GM06990 (cell line): Measurements from ENCODE around the gene SMPD4.
"Not testable (repeated sequence)": the region's sequence is repeated elsewhere in the genome, so short reads cannot be mapped to it uniquely, and the experiment has no call there.

ENCODE experiments used
- DNase-seq: peaks from one replicate; pipeline ENCODE4 v3.0.0-alpha.2; 2011; ENCODE audit not compliant: insufficient read length; ENCODE audit errors: extremely low read depth
- H3K27me3 ChIP-seq: replicated peaks from 2 replicates; pipeline ENCODE4 v1.6.0; 2011; ENCODE audit warnings: low read length; ENCODE audit not compliant: control insufficient read depth, insufficient read depth
- H3K36me3 ChIP-seq: 2 replicates; pipeline ENCODE4 v1.5.1; 2011; ENCODE audit warnings: low read length; ENCODE audit not compliant: control insufficient read depth, insufficient read depth
- H3K4me3 ChIP-seq: replicated peaks from 2 replicates; pipeline ENCODE4 v1.5.1; 2011; ENCODE audit warnings: low read depth, mild to moderate bottlenecking, control low read depth, low read length
- TF ChIP-seq, protein P1 (sequence below): IDR thresholded peaks from 2 replicates; pipeline ENCODE4 v1.5.1; 2011; ENCODE audit warnings: low read length, control low read depth, mild to moderate bottlenecking, inconsistent platforms; ENCODE audit not compliant: insufficient read depth, poor library complexity, severe bottlenecking

The SMPD4 gene

DNA sequence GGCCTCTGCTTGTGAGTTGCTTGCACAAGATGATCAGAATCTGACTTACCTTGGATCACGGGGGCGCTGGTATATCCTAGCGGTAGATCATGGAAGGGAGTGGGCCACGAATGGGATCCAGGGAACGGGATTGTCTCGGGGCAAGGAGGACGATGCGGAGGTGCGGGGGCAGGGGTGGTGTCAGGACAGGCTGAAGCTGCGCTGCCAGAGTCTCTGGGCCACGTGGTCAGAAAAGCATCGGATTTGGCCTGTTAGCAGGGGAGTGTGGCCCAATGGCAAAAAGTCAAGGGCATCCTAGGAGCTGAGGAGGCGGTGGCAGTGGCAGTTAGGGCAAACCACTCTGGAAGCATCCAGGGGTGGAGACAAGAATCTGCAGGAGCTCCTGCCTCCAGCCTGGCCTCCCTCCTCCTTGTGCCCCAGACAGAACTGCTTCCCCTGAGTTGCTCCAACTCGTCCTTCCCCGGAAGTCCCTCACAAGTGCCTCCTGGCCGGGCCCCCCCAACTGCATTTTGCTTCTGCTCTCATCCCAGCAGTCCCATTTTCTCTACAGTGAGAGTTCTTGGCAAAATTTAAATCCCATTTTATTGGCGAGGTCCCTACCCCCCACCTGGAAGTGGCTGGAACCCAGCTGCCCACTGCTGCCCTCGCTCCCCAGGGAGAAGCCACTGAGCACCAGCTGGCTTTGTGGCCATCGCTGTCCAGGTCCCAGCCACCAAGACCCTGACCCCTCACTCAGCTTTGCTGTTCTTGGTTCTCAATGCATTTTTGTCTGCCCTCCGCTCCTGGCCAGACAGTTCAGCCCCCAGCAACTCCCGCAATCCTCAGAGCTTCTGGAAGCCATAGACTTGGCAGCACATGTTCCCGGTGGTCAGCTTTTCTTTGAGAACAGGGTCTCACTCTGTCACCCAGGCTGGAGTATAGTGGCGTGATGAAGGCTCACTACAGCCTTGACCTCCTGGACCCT lies 30.9 kb downstream of the SMPD4 start:
- Histone ChIP-seq H3K4me3 (no peak overlapping the region), H3K27me3 (no peaks in the 10 kb centered on the region), H3K36me3 (peaks cover 3% of the 10 kb centered on the region)
- DNase-seq: no peak
- TF ChIP-seq, protein P1, sequence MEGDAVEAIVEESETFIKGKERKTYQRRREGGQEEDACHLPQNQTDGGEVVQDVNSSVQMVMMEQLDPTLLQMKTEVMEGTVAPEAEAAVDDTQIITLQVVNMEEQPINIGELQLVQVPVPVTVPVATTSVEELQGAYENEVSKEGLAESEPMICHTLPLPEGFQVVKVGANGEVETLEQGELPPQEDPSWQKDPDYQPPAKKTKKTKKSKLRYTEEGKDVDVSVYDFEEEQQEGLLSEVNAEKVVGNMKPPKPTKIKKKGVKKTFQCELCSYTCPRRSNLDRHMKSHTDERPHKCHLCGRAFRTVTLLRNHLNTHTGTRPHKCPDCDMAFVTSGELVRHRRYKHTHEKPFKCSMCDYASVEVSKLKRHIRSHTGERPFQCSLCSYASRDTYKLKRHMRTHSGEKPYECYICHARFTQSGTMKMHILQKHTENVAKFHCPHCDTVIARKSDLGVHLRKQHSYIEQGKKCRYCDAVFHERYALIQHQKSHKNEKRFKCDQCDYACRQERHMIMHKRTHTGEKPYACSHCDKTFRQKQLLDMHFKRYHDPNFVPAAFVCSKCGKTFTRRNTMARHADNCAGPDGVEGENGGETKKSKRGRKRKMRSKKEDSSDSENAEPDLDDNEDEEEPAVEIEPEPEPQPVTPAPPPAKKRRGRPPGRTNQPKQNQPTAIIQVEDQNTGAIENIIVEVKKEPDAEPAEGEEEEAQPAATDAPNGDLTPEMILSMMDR: no peak

DNA sequence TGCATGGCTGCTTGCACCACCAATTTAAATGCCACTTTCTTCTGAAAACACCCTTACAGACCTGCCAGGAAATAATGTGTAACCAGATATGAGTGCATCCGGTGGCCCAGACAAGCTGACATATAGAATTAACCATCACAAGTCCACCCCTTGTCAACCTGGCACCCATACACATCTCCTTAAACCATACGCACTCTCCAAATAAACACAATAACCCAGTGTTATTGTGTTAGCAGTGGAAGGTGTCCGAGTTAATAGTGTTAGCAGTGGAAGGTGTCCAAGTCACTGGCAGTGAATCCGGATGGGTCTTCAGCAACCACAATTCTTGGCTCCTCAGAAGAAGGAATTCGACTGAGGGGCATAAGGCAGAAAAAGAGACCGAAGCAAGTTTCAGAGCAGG lies 32.9 kb downstream of the SMPD4 start:
- H3K4me3 ChIP-seq, H3K36me3 ChIP-seq, H3K27me3 ChIP-seq, DNase-seq: not testable (repeated sequence)

DNA sequence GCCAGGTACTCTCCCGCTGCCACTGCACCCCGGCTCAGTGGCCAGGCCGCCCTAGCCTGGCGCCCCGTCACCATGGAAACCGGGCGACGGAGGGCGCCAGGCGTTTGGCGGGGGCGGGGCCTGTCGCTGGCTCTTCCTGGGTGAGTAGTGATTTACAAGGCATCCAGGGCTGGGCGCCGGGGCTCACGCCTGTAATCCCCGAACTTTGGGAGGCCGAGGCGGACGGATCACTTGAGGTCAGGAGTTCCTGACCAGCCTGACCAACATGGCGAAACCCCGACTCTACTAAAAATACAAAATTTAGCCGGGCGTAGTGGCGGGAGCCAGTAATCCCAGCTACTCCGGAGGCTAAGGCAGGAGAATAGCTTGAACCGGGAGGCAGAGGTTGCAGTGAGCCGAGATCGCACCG lies 36.4 kb downstream of the SMPD4 start, which contains the start of gene CCDC74B:
Gene CCDC74B (minus strand): TSS at position 107 of the 409 bp plus-strand sequence. CDS start 116 bp downstream, outside the sequence.
- H3K27me3 ChIP-seq, H3K36me3 ChIP-seq, DNase-seq: not testable (repeated sequence)
- H3K4me3 ChIP-seq: peak within 1 kb of the TSS; percentile 35; the same call in 1 of the 2 replicates

DNA sequence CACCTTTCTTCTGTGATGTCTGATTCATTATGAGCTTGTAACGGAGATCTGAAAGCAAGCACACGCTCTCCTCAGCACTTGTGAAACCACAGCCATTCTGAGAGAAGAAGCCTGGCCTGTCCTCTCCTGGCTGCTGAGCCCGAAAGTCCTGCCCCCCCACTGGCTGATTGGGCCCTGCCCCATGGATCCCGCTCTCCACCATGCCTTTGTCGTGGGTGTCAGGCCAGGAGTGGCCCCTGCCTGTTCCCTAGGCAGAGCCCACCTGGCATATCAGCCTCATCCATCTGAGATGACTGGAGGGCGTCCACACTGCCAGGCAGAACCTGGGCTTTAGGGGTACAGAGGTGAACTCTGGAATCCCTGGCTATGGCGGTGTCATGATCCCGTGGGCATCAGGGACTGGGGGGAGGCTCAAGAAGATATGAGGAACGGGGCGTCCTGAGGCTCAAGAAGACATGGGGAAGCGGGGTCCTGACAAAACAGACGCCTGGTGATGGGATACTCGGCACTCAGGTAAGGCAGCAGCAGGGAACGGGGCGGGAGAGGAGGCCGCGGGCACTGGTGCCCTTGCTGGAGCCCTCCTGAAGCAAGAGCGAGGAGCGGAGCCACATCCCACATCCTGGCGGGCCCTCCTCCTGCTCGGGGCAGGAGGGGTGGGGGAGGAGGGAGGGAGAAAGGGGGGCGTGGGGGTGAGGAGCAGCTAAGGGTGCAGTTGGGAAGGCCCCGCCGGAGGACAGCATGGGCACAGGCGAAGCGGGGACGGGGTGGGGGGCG lies 37.9 kb downstream of the SMPD4 start:
- H3K36me3 ChIP-seq, DNase-seq, H3K27me3 ChIP-seq, H3K4me3 ChIP-seq: not testable (repeated sequence)

DNA sequence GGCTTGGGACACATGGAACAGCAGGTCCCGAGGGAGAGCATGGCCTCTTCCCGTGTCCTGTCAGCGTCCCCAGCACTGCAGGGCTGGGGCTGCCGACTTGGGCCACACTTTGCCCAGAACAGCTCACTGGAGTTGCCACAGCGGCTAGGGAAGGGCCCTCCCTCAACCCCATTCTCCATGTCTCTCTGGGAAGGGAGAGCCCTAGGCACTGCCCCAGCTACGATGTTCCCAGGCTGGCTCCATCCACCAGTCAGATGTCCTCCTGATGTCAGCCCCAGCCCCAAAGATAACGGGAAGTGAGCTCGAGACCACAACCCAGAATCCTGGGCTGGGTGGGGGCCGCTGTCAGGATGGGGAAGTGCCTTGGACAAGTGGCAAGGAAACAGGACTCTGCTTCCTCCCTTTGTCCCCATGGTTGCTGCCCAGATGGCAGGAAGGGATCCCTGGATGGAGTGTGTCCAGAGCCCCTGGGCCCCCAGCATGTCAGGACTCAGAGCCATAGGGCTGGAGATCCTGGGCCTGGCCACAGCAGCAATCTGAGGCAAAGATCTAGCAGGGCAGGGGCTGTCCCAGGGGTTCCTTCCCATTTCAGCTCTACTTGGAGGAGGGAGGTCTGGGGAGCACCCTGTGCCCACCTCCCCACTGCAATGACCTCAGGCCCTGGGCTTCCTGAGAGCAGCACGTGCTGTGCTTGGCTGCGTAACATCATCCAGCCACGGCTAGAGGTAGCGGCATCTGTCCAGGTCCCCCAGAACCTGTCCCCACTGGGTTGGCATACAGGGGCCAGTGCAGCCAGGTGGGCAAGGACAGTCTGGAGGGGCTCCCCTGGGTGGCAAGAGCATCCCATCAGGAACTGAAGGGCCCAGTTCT lies 38.8 kb downstream of the SMPD4 start:
- not testable (repeated sequence) for H3K27me3 ChIP-seq, H3K4me3 ChIP-seq, H3K36me3 ChIP-seq, DNase-seq

DNA sequence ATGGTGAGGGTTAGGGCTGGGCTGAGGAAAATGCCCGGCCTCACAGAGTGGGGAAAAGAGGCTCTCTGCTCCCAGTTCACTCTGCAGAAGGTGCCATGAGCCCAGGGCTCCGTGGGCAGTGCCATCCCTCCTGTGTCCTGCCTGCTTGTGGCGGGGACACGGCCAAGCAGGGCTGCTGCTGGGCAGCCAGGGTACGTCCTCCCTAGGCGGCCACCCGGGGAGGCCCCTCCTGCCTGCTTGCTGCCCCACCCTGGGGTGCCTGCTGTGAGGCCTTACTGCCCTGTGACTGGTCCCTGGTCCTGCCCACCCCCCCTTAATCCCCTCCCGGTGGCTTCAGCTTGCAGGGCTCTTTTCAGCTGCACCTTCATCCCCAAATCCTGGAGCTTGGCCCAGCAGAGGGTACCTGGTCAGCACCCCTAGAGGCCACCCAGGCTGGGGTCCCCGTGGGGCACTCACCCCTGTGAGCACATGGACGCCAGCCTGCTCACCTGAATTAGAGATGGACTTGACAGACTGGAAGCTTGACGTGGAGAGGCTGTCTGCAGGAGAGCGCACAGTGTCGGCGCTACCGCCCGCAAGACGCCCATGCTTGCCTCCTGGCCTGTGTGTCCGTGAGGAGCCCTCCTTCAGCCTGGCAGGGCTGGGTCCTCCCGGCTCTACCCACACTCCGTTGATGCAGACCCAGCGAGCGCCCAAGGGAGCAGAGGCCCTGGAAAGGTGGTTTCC lies 39.6 kb downstream of the SMPD4 start:
- H3K4me3 ChIP-seq, H3K36me3 ChIP-seq, DNase-seq, H3K27me3 ChIP-seq: not testable (repeated sequence)

DNA sequence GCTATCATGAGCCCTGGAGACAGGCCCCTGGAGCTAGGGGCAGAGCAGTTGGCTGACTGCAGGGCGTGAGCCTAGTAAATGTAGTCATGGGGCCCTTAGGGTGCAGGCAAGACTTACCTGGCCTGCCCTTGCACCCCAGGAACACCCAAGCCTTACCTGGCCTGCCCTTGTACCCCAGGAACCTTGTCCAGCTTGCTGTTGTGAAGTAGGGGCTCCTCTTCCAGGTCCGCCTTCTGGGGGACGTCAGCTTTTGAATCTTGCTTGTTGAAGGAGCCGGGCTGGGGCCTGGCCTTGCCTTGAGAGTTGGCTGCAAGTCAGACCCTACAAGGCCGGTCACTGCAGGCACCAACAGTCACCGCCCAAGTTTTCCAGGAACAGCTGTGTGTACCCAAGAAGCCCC lies 40.4 kb downstream of the SMPD4 start:
- H3K36me3 ChIP-seq, DNase-seq, H3K4me3 ChIP-seq, H3K27me3 ChIP-seq: not testable (repeated sequence)

DNA sequence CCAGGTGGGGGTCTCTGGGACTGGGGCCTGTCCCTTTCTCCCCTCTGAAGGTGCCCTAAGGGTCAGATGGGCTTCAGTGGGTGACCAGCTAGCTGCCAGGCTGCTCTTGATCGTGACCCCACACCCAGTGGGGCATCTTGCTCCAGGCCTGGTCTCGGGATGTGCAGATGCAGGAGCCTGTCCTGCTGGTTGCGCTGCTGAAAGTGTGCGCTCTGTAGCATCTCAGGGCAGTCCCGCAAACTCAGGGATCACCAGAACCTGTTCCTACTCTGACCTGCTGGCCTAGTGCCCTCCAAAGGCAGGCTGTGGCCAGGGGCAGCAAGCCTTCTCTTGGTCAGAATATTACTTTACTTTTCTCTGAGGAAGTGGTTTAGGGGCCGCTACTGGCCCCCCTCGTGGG lies 40.9 kb downstream of the SMPD4 start:
- H3K36me3 ChIP-seq, H3K27me3 ChIP-seq, H3K4me3 ChIP-seq, DNase-seq: not testable (repeated sequence)

DNA sequence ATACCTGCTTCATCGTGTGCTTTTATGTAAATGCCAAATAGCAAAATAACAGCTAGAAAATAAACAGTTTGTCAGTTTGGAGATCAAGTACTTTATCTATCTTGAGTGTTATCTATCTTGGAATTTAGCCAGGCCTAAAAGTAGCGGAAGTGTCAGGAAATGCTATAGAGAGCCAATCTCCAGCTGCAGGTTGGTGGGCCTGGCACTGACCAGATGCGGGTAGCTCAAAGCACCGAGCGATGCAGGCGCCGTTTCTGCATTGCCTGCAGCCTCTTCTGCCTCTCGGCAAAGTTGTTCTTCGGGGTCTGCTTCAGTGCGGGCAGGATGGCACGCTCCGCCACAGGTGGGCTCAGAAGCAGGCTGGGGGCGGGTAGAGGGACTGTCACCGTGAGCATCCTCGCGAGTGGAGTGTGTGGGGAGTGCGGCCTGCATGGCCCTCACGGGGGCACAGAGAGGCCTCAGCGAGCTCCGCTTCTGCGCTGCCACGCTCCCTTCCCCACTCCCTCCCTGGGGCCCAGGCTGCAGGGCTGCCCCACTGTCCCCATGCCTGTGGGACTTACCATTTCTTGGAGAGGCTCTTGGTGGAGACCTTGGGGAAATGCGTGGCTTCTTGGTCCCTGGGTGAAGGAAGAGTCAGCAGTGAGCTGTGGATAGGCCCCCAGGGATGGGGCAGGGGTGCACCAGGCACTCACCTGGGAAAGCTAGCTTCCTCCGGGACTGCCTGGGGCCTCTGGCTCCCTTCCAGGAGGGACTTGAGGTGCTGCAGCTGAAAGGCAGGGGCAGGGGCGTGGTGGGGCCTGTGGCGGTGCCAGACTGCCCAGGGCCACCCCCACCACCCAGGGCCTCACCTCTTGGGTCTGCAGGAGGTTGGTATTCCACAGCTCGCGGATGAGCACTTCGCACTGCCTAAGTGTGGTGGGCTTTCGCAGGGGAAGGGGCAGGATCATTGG lies 41.8 kb downstream of the SMPD4 start:
- DNase-seq, H3K36me3 ChIP-seq, H3K4me3 ChIP-seq, H3K27me3 ChIP-seq: not testable (repeated sequence)

DNA sequence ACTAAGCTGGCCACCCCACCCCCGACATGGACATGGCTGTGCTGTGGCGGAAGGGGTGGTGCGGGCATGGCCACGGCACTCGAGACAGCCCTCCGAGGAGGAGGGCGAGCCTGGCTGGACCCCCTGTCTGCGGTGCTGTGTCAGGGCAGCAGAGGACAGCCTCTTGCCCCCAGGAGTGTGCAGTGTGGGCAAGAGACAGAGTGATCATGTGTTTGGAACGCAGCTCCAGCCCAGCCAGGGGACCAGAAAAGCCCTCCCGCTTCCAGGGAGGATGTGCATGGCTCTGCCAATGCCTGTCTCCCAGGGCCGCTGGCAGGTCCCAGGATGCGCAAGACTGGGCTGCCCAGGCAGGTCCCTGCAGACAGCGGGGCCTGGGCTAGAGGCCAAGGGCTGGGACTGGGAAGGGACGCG lies 42.6 kb downstream of the SMPD4 start:
- H3K27me3 ChIP-seq, H3K4me3 ChIP-seq, H3K36me3 ChIP-seq, DNase-seq: not testable (repeated sequence)

DNA sequence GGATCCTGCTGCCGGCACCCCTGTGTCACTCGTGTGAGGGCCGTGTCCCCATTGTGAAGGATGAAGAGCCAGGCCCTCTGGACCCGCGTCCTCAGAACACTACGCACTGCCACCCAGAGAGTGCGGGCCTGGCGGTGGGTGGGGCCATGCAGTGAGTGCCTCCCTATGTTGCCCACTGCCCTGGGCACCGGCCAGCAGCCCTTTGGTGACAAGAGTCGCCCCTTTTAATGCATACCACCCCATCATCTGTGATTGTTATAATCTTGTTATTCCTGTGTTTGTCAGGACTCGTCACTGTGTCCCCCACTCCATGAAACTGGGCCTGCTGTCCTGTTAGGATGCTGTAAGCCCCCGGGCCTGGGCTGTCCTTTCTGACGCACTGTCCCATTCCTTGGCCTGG lies 43.1 kb downstream of the SMPD4 start:
- H3K27me3 ChIP-seq, H3K36me3 ChIP-seq, H3K4me3 ChIP-seq, DNase-seq: not testable (repeated sequence)
